Endodermal cell (in vitro differentiated cells): ENCODE results near the gene MAZ. TPM values are rescaled to one million over a fixed set of nuclear protein-coding genes. Genes with fewer than 3 reads are reported as not detected.

ENCODE experiments used
- DNase-seq: peaks from one replicate; pipeline ENCODE4 v3.0.0-alpha.2; 2017
- H3K27ac ChIP-seq: 2 replicates; pipeline ENCODE4 v1.5.1; 2013; ENCODE audit warnings: mild to moderate bottlenecking, low read depth, low read length, moderate library complexity
- H3K27me3 ChIP-seq: 2 replicates; pipeline ENCODE4 v1.6.1; 2013; ENCODE audit warnings: mild to moderate bottlenecking, low read length, moderate library complexity; ENCODE audit not compliant: insufficient read depth, control insufficient read depth, poor library complexity, severe bottlenecking
- H3K36me3 ChIP-seq: 2 replicates; pipeline ENCODE4 v1.7.0; 2013; ENCODE audit warnings: mild to moderate bottlenecking, low read length, moderate library complexity; ENCODE audit not compliant: control insufficient read depth, insufficient read depth
- H3K4me1 ChIP-seq: one replicate; pipeline ENCODE4 v1.7.0; 2013; ENCODE audit warnings: low read length; ENCODE audit not compliant: control insufficient read depth, insufficient read depth
- H3K4me3 ChIP-seq: 2 replicates; pipeline ENCODE4 v1.5.1; 2013; ENCODE audit warnings: mild to moderate bottlenecking, low read length, moderate library complexity
- H3K9ac ChIP-seq: 2 replicates; pipeline ENCODE4 v1.6.1; 2013; ENCODE audit warnings: mild to moderate bottlenecking, low read length, moderate library complexity; ENCODE audit not compliant: poor library complexity, severe bottlenecking; ENCODE audit errors: extremely low read depth
- H3K9me3 ChIP-seq: 2 replicates; pipeline ENCODE4 v1.6.1; 2013; ENCODE audit warnings: mild to moderate bottlenecking, low read length, moderate library complexity; ENCODE audit not compliant: control insufficient read depth
- H3K27ac Mint-ChIP-seq: 2 replicates; pipeline ENCODE4 v1.8.0; 2020; ENCODE audit warnings: mixed read lengths
- H3K27me3 Mint-ChIP-seq: 2 replicates; pipeline ENCODE4 v1.8.0; 2021; ENCODE audit warnings: mild to moderate bottlenecking, mixed read lengths; ENCODE audit not compliant: insufficient read depth
- H3K36me3 Mint-ChIP-seq: 2 replicates; pipeline ENCODE4 v1.8.0; 2020; ENCODE audit warnings: low read depth, mixed read lengths
- H3K4me1 Mint-ChIP-seq: 2 replicates; pipeline ENCODE4 v1.8.0; 2020; ENCODE audit warnings: mixed read lengths
- H3K4me3 Mint-ChIP-seq: 2 replicates; pipeline ENCODE4 v1.8.0; 2020; ENCODE audit warnings: mild to moderate bottlenecking, moderate library complexity, mixed read lengths
- H3K9me3 Mint-ChIP-seq: 2 replicates; pipeline ENCODE4 v1.8.0; 2020; ENCODE audit warnings: mild to moderate bottlenecking, mixed read lengths
- CTCF ChIP-seq: fragments of 200-600 bp; sonication (generic); conservative IDR thresholded peaks from 2 replicates; pipeline ENCODE4 v1.5.0; 2021; ENCODE audit warnings: antibody characterized with exemption, mild to moderate bottlenecking
- WGBS, 2 experiments: methylation state at CpG; one replicate each; pipeline versions ENCODE4 v1.1.5 to v1.1.7; 2013; ENCODE audit warnings: missing lambda C conversion rate in 2 of 2, mixed read lengths in 1 of 2; ENCODE audit not compliant: insufficient coverage in 1 of 2, insufficient read length in 1 of 2; 5-methylcytosine and 5-hydroxymethylcytosine counted together
- total RNA-seq, 2 donors: library from RNA; stranded (reverse); fragmentation: NEBNext Ultra II Directional in 1 of 2; extraction: Animal tissue kit (Norgen Biotek cat#: 25700) in 1 of 2; gene quantifications; 2 replicates in 1 of 2; 3 replicates in 1 of 2; pipeline ENCODE4 v1.2.1, GENCODE V29; 2021

The MAZ gene
- total RNA-seq, 2 donors from 2014 or later: 320 to 325 TPM

GRCh38 chr16:29766571-29766970, 39.8 kb upstream of the MAZ start:
- H3K4me1 Mint-ChIP-seq: peaks cover 4% of the 10 kb centered on the region
- Histone ChIP-seq H3K4me1 (peaks cover 2% of the 10 kb centered on the region), H3K9ac (no peak overlapping the region), H3K36me3 (no peaks in the 10 kb centered on the region), H3K27me3 (no peaks in the 10 kb centered on the region), H3K27ac (no peak overlapping the region), H3K4me3 (no peak overlapping the region), H3K9me3 (no peaks in the 10 kb centered on the region)
- no peaks in the 10 kb centered on the region for H3K9me3 Mint-ChIP-seq
- H3K36me3 Mint-ChIP-seq: no peaks in the 10 kb centered on the region
- peaks cover 4% of the 10 kb centered on the region for H3K27me3 Mint-ChIP-seq
- no peak overlapping the region for H3K4me3 Mint-ChIP-seq
- H3K27ac Mint-ChIP-seq: no peak overlapping the region
- no peak for TF ChIP-seq CTCF
- 83 to 93% methylated on average over 1 to 3 of the region's 3 CpGs for WGBS, 2 experiments
- DNase-seq: no peak

- Histone ChIP-seq H3K9me3 (no peaks in the 10 kb centered on the region), H3K27me3 (no peaks in the 10 kb centered on the region), H3K9ac (no peak overlapping the region), H3K36me3 (no peaks in the 10 kb centered on the region), H3K4me3 (no peak overlapping the region), H3K4me1 (peaks cover 2% of the 10 kb centered on the region), H3K27ac (no peak overlapping the region)
- Mint-ChIP-seq H3K27me3 (peaks cover 4% of the 10 kb centered on the region), H3K4me3 (no peak overlapping the region), H3K4me1 (peaks cover 4% of the 10 kb centered on the region), H3K36me3 (no peaks in the 10 kb centered on the region), H3K9me3 (no peaks in the 10 kb centered on the region), H3K27ac (no peak overlapping the region)
- no peak for TF ChIP-seq CTCF
- WGBS, 2 experiments: 79 to 91% methylated on average over 2 of the region's 3 CpGs
- no peak for DNase-seq
Measured at GRCh38 chr16:29767062-29767461, 39.3 kb upstream of the MAZ start.

- whole genome bisulfite sequencing, 2 experiments: 88 to 91% methylated on average over 2 of the region's 2 CpGs
- Histone ChIP-seq H3K4me3 (no peak overlapping the region), H3K27me3 (no peaks in the 10 kb centered on the region), H3K9me3 (no peaks in the 10 kb centered on the region), H3K4me1 (peaks cover 2% of the 10 kb centered on the region), H3K9ac (no peak overlapping the region), H3K36me3 (no peaks in the 10 kb centered on the region), H3K27ac (no peak overlapping the region)
- Mint-ChIP-seq H3K4me1 (peaks cover 3% of the 10 kb centered on the region), H3K27ac (no peak overlapping the region), H3K27me3 (peaks cover 2% of the 10 kb centered on the region), H3K9me3 (no peaks in the 10 kb centered on the region), H3K4me3 (no peak overlapping the region), H3K36me3 (no peaks in the 10 kb centered on the region)
- DNase-seq: no peak
- no peak for TF ChIP-seq CTCF
Measured at GRCh38 chr16:29769507-29769906, 36.8 kb upstream of the MAZ start.
